ENCODE data around the gene TNIK.

DNA sequence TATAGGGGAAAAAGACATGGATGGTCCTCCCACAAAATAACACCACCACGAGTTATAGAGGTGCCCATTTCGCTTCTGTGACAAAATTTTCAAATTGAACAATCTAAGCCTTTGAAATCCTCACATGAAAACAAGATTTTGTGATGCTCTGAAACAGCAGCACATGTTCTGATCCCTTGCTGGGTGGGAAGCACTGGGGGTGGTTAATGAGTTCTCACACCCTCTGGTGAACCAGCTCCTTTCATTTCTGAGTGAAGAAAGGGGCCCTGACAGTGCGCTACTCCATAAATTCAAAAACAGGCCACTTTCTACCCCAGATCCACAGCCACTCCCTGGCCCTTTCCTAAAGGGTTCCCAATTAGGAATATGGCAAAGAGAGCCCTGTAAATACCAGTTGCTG is 129.3 kb downstream of the TNIK start:
- TF ChIP-seq, protein P1, sequence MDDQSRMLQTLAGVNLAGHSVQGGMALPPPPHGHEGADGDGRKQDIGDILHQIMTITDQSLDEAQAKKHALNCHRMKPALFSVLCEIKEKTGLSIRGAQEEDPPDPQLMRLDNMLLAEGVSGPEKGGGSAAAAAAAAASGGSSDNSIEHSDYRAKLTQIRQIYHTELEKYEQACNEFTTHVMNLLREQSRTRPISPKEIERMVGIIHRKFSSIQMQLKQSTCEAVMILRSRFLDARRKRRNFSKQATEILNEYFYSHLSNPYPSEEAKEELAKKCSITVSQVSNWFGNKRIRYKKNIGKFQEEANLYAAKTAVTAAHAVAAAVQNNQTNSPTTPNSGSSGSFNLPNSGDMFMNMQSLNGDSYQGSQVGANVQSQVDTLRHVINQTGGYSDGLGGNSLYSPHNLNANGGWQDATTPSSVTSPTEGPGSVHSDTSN (IDR thresholded peaks at IDR 0.05; ENCODE audit: insufficient replicate concordance, low read depth, low read length) = no peak
- TF ChIP-seq HDAC6 (IDR thresholded peaks at IDR 0.05; ENCODE audit: unreplicated experiment) = no peak
- TF ChIP-seq, protein P2, sequence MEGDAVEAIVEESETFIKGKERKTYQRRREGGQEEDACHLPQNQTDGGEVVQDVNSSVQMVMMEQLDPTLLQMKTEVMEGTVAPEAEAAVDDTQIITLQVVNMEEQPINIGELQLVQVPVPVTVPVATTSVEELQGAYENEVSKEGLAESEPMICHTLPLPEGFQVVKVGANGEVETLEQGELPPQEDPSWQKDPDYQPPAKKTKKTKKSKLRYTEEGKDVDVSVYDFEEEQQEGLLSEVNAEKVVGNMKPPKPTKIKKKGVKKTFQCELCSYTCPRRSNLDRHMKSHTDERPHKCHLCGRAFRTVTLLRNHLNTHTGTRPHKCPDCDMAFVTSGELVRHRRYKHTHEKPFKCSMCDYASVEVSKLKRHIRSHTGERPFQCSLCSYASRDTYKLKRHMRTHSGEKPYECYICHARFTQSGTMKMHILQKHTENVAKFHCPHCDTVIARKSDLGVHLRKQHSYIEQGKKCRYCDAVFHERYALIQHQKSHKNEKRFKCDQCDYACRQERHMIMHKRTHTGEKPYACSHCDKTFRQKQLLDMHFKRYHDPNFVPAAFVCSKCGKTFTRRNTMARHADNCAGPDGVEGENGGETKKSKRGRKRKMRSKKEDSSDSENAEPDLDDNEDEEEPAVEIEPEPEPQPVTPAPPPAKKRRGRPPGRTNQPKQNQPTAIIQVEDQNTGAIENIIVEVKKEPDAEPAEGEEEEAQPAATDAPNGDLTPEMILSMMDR (IDR thresholded peaks at IDR 0.05 in 2 of 3, conservative IDR thresholded peaks at IDR 0.05 in 1 of 3; ENCODE audit: control insufficient read depth in 2 of 3, extremely low read depth in 1 of 3, insufficient read depth in 1 of 3, low read depth in 3 of 3, low read length in 3 of 3) = no peak
- no peak for TF ChIP-seq POLR2A (IDR thresholded peaks at IDR 0.05; ENCODE audit: low read depth, low read length)
- no peak for TF ChIP-seq POLR2AphosphoS5 (IDR thresholded peaks at IDR 0.05; ENCODE audit: low read length)
- no peak for TF ChIP-seq PAX5 (IDR thresholded peaks at IDR 0.05; ENCODE audit: borderline replicate concordance, low read depth, low read length)
- TF ChIP-seq NFIC (IDR thresholded peaks at IDR 0.05; ENCODE audit: low read depth, low read length) = no peak
- no peak for TF ChIP-seq POLR2AphosphoS2 (IDR thresholded peaks at IDR 0.05; ENCODE audit: low read depth, low read length)
- TF ChIP-seq, protein P3, sequence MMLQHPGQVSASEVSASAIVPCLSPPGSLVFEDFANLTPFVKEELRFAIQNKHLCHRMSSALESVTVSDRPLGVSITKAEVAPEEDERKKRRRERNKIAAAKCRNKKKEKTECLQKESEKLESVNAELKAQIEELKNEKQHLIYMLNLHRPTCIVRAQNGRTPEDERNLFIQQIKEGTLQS (IDR thresholded peaks at IDR 0.05; ENCODE audit: borderline replicate concordance, extremely low read depth, low read depth, low read length) = no peak

All from GM12878 (cell line).